AG04450 (cell line): ENCODE data around the gene RALGAPA1. TPM values are rescaled to one million over a fixed set of nuclear protein-coding genes. Genes with fewer than 3 reads are reported as not detected.
"Not testable (repeated sequence)": the region's sequence is repeated elsewhere in the genome, so short reads cannot be mapped to it uniquely, and the experiment has no call there.

Experiments
- CTCF ChIA-PET: fragments of 300-600, 350-600 bp; formaldehyde crosslinking; extraction: SDS; loops from one replicate; lab custom pipeline; 2022; ENCODE audit warnings: antibody characterized with exemption, inconsistent platforms; lab: Charles Lee
- POLR2A ChIA-PET: fragments of 350-600 bp; formaldehyde crosslinking; extraction: SDS; loops from one replicate; lab custom pipeline; 2021; ENCODE audit warnings: antibody characterized with exemption, inconsistent platforms; lab: Yijun Ruan, JAX
- DNase-seq: peaks from one replicate; pipeline ENCODE4 v3.0.0-alpha.2; 2011; ENCODE audit warnings: low read depth, low spot score
- H3K27ac ChIP-seq: one replicate; pipeline ENCODE4 v1.5.1; 2012; ENCODE audit warnings: low read depth, low read length, control low read depth
- H3K27me3 ChIP-seq: one replicate; pipeline ENCODE4 v1.6.0; 2012; ENCODE audit warnings: low read length; ENCODE audit not compliant: control insufficient read depth, insufficient read depth
- H3K4me3 ChIP-seq: 2 replicates; pipeline ENCODE4 v1.5.1; 2011; ENCODE audit warnings: mild to moderate bottlenecking, low read depth, low read length, control low read depth
- H3K9me3 ChIP-seq: 2 replicates; pipeline ENCODE4 v1.5.1; 2012; ENCODE audit warnings: low read length; ENCODE audit not compliant: control insufficient read depth, insufficient read depth
- polyA plus RNA-seq: library from polyadenylated mRNA; depleted of rRNA; stranded (reverse); fragments of >200 nt; gene quantifications from 2 replicates; pipeline ENCODE4 v1.2.3, GENCODE V29; 2011
- TF ChIP-seq, protein P1 (sequence below): IDR thresholded peaks from 2 replicates; pipeline ENCODE4 v1.5.1; 2011; ENCODE audit warnings: low read depth, low read length, control low read depth, inconsistent platforms

Gene RALGAPA1
- polyA plus RNA-seq, 1 experiment: 9.7 TPM

DNA sequence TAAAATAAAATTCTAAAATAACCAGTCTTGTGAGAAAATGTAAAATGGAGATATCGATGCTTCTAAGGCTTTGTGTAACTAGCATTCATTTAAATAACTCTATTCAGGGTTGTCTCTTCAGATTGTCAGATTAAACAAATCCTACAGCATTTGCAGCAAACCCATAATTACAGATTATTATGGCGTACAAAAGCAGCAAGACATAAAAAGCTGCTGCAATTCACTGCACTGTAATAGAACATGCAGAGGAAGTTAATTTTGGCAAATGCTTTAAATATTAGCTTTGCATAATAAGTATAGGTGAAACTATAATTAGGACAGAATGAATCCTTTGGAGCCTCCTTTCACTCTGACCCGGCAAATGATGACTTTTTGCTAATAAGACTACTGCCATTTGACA lies 176.8 kb downstream of the RALGAPA1 start:
- Histone ChIP-seq H3K9me3 (no peaks in the 10 kb centered on the region), H3K27me3 (no peaks in the 10 kb centered on the region), H3K4me3 (no peak overlapping the region), H3K27ac (no peak overlapping the region)
- DNase-seq: no peak
- TF ChIP-seq, protein P1, sequence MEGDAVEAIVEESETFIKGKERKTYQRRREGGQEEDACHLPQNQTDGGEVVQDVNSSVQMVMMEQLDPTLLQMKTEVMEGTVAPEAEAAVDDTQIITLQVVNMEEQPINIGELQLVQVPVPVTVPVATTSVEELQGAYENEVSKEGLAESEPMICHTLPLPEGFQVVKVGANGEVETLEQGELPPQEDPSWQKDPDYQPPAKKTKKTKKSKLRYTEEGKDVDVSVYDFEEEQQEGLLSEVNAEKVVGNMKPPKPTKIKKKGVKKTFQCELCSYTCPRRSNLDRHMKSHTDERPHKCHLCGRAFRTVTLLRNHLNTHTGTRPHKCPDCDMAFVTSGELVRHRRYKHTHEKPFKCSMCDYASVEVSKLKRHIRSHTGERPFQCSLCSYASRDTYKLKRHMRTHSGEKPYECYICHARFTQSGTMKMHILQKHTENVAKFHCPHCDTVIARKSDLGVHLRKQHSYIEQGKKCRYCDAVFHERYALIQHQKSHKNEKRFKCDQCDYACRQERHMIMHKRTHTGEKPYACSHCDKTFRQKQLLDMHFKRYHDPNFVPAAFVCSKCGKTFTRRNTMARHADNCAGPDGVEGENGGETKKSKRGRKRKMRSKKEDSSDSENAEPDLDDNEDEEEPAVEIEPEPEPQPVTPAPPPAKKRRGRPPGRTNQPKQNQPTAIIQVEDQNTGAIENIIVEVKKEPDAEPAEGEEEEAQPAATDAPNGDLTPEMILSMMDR: no peak
- ChIA-PET CTCF (interaction anchor here (1.5 to 2.5 kb wide), 2 partner anchors 55 to 186 kb away, joined by 4 to 8 read pairs; no protein-coding TSS in a partner anchor), POLR2A (no interaction called here)

DNA sequence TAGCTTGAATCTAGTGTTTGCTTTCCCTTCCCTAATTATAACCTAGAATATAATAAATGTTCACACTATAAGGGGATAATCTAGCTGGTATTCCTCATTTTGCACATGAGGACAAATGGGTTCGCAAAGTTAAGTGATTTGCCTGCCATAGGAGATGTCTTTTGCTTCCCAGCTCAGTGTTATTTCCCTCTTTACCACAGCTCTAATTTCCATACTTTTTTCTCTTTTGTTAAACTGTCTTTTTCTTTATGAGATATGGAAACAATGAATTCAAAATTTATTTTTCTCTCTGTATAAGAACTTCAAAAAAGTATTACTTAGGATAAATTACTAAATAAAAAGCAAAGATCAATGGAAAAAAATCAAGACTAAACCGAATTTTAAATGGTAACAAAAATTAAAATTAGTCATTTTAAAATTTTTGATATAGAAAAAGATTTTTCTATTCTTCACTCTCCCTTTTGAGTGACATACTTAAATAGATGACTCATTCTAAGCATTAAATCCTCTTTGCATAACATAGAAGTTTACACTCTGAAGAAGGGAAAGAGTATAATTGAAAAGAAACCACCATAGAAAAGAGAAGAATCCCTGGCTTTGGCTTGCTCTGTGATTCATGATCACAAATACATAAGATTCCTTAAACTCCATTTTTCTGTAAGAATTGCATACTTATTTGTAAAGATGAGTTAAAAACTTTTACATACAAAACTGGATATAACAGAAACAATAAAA lies 177.9 kb downstream of the RALGAPA1 start:
- TF ChIP-seq, protein P1: no peak
- Histone ChIP-seq H3K4me3 (no peak overlapping the region), H3K27me3 (no peaks in the 10 kb centered on the region), H3K27ac (no peak overlapping the region), H3K9me3 (no peaks in the 10 kb centered on the region)
- ChIA-PET POLR2A (no interaction called here), CTCF (interaction anchor here (1.5 to 2.5 kb wide), 2 partner anchors 56 to 187 kb away, joined by 4 to 8 read pairs; no protein-coding TSS in a partner anchor)
- no peak for DNase-seq

DNA sequence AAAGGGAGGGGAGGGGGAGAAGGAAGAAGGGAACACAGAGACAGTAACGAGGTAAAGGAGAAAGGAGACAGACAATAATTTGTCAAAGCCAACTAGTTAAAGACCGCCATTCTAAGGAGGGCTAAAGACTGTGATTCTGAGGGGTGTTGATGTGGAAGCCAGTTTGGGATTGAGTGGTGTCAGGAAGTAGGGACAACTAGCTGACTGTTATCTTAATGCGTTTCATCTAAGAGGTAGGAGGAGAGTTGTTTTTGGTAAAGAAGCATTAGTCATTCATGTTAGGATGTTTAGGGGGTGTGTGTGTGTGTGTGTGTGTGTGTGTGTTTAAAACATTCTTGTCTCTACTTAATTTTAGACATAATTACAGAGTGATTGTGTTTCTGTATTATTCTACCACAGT lies 180.1 kb downstream of the RALGAPA1 start:
- POLR2A ChIA-PET: no interaction called here
- DNase-seq: no peak
- TF ChIP-seq, protein P1: no peak
- H3K27me3 ChIP-seq: no peaks in the 10 kb centered on the region
- no peaks in the 10 kb centered on the region for H3K9me3 ChIP-seq
- CTCF ChIA-PET: no interaction called here
- no peak overlapping the region for H3K27ac ChIP-seq
- no peak overlapping the region for H3K4me3 ChIP-seq

DNA sequence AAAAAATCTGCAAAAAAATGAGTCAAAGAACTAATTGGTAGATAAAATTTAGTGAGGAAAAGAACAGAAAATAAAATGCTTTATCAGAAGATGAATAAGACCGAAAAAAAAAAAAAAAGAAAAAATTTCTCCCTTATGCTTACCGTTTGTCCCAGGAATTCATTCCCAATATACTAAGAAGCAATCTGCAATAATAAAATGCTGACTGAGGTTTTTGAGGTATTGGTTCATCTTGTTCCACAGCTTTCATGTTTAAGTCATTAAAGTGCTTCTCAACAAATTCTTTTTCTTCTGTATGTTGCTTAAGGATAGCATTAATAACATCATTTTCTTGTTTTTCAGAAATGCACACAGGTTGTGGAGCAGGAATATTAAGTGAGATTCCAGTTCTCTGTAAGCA lies 182.1 kb downstream of the RALGAPA1 start:
- POLR2A ChIA-PET, CTCF ChIA-PET, H3K27ac ChIP-seq, H3K27me3 ChIP-seq, H3K9me3 ChIP-seq, DNase-seq, H3K4me3 ChIP-seq: not testable (repeated sequence)

DNA sequence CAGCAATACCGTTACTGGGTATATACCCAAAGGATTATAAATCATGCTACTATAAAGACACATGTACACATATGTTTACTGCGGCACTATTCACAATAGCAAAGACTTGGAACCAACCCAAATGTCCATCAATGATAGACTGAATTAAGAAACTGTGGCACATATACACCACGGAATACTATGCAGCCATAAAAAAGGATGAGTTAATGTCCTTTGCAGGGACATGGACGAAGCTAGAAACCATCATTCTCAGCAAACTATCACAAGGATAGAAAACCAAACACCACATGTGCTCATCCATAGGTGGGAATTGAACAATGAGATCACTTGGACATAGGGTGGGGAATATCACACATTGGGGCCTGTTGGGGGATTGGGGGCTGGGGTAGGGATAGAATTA lies 187.1 kb downstream of the RALGAPA1 start:
- H3K27ac ChIP-seq, POLR2A ChIA-PET, DNase-seq, H3K4me3 ChIP-seq, H3K9me3 ChIP-seq, H3K27me3 ChIP-seq: not testable (repeated sequence)
- CTCF ChIA-PET: interaction anchor here (0.6 kb wide), 1 partner anchor 121 kb away, joined by 3 read pairs; no protein-coding TSS in a partner anchor

DNA sequence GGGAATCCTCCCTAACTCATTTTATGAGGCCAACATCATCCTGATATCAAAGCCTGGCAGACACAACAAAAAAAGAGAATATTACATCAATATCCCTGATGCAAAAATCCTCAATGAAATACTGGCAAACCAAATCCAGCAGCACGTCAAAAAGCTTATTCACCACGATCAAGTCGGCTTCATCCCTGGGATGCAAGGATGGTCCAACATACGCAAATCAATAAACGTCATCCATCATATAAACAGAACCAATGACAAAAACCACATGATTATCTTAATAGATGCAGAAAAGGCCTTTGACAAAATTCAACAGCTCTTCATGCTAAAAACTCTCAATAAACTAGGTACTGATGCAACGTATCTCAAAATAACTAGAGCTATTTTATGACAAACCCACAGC lies 189.1 kb downstream of the RALGAPA1 start:
- POLR2A ChIA-PET: not testable (repeated sequence)

DNA sequence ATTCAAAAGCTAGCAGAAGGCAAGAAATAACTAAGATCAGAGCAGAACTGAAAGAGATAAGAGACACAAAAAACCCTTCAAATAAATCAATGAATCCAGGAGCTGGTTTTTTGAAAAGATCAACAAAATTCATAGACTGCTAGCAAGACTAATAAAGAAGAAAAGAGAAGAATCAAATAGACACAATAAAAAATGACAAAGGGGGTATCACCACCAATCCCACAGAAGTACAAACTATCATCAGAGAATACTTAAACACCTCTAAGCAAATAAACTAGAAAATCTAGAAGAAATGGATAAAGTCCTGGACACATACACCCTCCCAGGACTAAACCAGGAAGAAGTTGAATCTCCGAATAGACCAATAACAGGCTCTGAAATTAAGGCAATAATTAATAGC lies 189.6 kb downstream of the RALGAPA1 start:
- H3K27ac ChIP-seq, H3K9me3 ChIP-seq, H3K27me3 ChIP-seq, CTCF ChIA-PET, POLR2A ChIA-PET, DNase-seq, H3K4me3 ChIP-seq: not testable (repeated sequence)

More for the DNA sequence above, 189.1 kb downstream of the RALGAPA1 start:
- H3K27ac ChIP-seq, H3K9me3 ChIP-seq, DNase-seq, H3K27me3 ChIP-seq, CTCF ChIA-PET, H3K4me3 ChIP-seq: not testable (repeated sequence)
